GM12865 (cell line): ENCODE measurements around the gene CNOT3.
"Not testable (repeated sequence)": the region's sequence is repeated elsewhere in the genome, so short reads cannot be mapped to it uniquely, and the experiment has no call there.

Source experiments
- DNase-seq: peaks from one replicate; pipeline ENCODE4 v3.0.0; 2010; ENCODE audit warnings: low read depth
- H3K4me3 ChIP-seq: 2 replicates; pipeline ENCODE4 v1.5.1; 2011; ENCODE audit warnings: mild to moderate bottlenecking, low read depth, low read length, control low read depth
- CTCF ChIP-seq: IDR thresholded peaks from 2 replicates; pipeline ENCODE4 v1.5.1; 2011; ENCODE audit warnings: low read length, control low read depth, low read depth, inconsistent platforms; ENCODE audit not compliant: insufficient read depth; ENCODE audit errors: missing control alignments

CNOT3 gene

DNA sequence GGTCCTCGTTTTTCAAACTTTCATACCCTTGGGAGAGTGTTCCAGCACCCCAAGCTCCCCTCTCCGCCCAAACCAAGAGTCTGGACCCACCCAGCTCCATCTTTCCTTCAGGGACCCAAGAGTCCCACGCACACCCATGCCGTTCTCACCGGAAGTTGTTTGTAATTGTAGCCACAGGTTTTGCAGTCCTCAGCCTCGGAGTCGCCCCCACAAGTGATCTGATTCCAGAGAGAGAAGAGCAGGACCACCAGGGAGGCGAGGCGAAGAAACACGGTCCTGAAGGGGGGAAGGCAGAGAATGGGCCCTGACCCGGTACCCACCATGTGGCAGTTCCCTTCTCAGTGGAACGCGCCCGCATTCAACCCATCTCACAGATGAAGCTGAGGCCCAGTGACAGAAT lies 25.3 kb downstream of the CNOT3 start:
- no peak overlapping the region for H3K4me3 ChIP-seq
- no peak for DNase-seq
- TF ChIP-seq CTCF = no peak

DNA sequence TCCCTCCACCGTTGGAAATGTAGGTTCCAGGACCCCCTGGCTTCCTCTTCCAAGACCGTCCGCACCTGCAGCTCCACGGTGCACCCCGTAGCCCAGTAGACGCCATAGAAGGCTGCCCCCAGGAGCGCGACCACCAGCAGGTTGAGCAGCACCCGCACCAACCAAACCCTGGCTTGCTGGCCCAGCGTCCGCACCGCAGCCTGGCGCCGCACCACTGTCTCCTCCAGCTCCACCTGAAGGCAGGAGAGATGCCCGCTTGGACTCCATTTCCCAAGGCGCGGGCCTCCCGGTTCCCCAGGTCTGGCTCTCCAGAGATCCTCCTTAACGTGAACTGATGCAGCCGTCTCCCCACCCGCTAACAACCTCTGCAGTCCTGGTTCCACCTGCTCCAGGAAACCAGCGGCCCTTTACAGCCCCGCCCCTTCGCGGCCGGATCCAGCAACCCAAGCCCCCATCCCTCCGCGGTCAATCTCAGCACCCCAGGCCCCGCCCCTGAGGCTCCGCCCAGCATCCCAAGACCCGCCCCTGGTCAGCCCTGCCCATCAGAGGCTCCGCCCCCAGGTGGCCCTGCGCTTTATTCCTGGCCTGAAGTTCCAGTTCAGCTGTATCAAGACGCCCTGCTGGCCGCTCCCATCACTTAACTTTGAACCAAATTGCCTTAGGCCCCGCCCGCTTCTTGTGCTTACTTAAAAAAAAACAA lies 27.0 kb downstream of the CNOT3 start:
- peak; percentile 53 for DNase-seq
- H3K4me3 ChIP-seq = no peak overlapping the region
- TF ChIP-seq CTCF = no peak

GRCh38 chr19:54165222-54165621 lies 27.7 kb downstream of the CNOT3 start:
- TF ChIP-seq CTCF = no peak
- no peak overlapping the region for H3K4me3 ChIP-seq
- DNase-seq = no peak

DNA sequence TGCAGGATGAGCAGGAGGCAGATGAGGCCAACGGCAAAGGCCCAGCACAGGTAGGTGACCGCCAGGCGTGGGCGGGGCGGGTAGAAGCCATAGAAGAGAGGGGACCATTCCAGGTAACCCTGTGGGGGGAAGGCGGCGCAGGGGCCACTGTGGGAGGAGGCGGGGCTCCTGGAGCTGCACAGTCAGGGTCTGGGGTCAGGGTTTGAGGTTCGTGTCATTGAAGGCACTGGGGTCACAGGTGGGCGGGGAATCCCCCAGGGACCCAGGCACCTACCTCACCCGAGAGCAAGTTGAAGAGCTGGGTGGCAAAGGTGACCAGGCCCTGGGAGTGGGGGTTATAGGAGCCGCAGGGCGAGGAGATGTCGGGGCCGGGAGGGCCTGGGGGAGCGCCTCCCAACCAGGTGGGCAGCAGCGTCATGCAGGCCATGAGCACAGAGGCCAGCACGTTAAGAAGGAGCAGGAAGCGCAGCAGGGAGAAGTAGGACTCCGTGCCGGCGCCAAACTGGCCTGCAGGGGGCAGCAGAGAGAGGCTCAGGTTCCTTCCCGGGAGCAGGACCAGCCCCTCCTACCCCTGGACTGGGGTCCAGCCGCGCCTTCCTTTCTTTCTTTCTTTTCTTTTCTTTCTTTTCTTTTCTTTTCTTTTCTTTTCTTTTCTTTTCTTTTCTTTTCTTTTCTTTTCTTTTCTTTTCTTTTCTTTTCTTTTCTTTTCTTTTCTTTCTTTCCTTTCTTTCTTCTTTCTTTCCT lies 30.8 kb downstream of the CNOT3 start:
- peak; percentile 88 for DNase-seq
- no peak overlapping the region for H3K4me3 ChIP-seq
- TF ChIP-seq CTCF = peak; percentile 91

- H3K4me3 ChIP-seq = no peak overlapping the region
- no peak for TF ChIP-seq CTCF
- no peak for DNase-seq
Observed at GRCh38 chr19:54169149-54169740, 31.7 kb downstream of the CNOT3 start.

GRCh38 chr19:54171736-54172431 lies 34.3 kb downstream of the CNOT3 start:
- not testable (repeated sequence) for H3K4me3 ChIP-seq, DNase-seq
